ENCODE results near the gene C2orf76.

C2orf76 gene

GRCh38 chr2:119264781-119265692 lies 101.6 kb downstream of the C2orf76 start:
- no peak for DNase-seq (ENCODE audit: low read depth, low spot score)

DNA sequence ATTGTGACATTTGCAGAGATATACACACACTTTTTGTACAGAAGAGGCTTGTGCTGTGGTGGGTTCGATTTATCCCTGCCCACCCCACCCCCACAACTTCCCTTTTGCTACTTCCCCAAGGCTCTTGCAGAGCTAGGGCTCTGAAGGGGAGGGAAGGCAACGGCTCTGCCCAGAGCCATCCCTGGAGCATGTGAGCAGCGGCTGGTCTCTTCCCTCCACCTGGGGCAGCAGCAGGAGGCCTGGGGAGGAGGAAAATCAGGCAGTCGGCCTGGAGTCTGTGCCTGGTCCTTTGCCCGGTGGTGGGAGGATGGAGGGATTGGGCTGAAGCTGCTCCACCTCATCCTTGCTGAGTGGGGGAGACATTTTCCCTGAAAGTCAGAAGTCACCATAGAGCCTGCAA lies 103.0 kb downstream of the C2orf76 start:
- no peak for DNase-seq (ENCODE audit: low read depth, low spot score)

DNA sequence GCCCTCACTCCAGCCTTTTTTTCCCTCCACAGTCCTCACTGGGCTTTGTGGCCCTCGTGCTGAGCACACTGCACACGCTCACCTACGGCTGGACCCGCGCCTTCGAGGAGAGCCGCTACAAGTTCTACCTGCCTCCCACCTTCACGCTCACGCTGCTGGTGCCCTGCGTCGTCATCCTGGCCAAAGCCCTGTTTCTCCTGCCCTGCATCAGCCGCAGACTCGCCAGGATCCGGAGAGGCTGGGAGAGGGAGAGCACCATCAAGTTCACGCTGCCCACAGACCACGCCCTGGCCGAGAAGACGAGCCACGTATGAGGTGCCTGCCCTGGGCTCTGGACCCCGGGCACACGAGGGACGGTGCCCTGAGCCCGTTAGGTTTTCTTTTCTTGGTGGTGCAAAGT lies 103.6 kb downstream of the C2orf76 start:
- DNase-seq (ENCODE audit: low read depth, low spot score) = no peak

GRCh38 chr2:119261493-119262225 lies 105.0 kb downstream of the C2orf76 start:
- no peak for DNase-seq (ENCODE audit: low read depth, low spot score)

- no peak for DNase-seq (ENCODE audit: low read depth, low spot score)
Measured at GRCh38 chr2:119260646-119261492, 105.8 kb downstream of the C2orf76 start.

DNA sequence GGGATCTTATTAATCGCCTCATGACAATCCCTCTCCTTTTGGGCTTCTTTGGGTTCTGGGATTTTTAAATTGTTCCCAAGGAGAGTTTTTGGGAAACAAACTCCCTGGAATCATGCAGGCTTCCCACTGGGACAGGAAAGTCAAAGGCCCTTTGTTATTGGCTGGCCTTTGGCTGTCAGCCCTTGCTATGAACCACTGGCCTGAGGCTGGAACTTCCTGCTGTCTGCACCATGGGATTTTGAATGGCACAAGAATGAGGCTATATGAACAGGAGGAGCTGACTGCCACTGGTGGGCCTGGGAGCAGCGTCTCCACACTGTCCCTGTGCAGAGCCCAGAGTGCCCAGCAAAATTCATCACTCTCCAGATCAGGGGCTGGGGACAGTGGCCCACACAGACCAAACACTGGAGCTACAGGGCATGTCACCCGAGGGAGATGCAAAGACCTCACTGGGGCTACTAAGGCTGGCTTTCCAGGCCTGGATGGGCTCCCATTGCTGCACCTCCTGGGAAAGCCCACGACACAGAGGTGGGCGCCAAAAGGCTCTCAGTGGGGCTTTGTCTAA lies 107.3 kb downstream of the C2orf76 start:
- no peak for DNase-seq (ENCODE audit: low read depth, low spot score)

- no peak for DNase-seq (ENCODE audit: low read depth, low spot score)
Measured at GRCh38 chr2:119257198-119257597, 109.4 kb downstream of the C2orf76 start.

DNA sequence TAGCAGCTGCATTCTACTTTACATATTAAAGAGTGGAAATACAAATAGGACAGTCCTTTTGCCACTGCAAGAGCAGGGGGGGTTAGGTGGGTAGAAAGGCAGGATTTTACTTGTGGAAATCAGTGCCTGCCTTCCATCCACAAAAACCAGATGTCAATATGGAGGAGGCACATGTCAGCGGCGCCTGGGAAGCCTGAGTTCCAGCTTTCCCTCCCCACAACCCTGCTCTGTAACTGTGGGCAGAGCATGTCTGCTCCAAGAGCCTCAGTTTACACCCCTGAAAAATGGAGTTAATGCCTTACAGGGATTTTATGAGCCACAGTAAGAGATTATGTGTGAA lies 110.1 kb downstream of the C2orf76 start:
- no peak for DNase-seq (ENCODE audit: low read depth, low spot score)

GRCh38 chr2:119255760-119256581 lies 110.7 kb downstream of the C2orf76 start:
- DNase-seq (ENCODE audit: low read depth, low spot score) = no peak

GRCh38 chr2:119254601-119255080 lies 112.0 kb downstream of the C2orf76 start:
- DNase-seq (ENCODE audit: low read depth, low spot score) = no peak

- no peak for DNase-seq (ENCODE audit: low read depth, low spot score)
Measured at GRCh38 chr2:119253760-119254600, 112.7 kb downstream of the C2orf76 start.

DNA sequence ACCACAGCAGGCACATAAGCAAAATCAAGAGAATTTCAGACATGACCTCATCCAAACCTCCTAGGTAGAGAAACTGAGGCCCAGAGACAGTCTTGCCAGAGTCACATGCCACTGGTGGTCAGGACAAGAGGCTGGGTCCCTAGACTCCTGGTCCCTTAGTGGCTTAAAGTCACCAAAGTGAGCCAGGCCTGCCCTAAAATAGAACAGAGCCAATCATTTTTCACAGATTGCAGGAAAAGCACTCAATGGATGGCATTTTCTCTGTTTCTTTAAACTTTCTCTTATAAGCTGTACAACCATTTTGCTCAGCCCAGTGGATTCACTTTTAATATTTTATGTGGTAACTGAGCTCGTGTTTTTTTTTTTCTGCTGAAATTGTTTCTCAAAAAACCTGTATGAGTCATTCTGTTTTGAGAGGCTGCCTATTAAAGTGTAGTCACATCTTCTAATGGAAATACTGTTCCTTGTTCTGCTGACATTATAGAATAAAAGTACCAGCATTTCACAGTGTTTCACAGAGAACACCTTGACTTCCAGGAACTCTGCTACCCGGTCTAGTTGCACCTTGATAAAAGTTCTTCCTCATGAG lies 113.4 kb downstream of the C2orf76 start:
- DNase-seq (ENCODE audit: low read depth, low spot score) = no peak

Measured in activated naive CD8-positive, alpha-beta T cell treated with anti-CD3 and anti-CD28 coated beads, Interleukin-2, amount 50 U/mL, for 16 hours (primary cell).